ENCODE measurements around the gene MRPL17.

Gene MRPL17

DNA sequence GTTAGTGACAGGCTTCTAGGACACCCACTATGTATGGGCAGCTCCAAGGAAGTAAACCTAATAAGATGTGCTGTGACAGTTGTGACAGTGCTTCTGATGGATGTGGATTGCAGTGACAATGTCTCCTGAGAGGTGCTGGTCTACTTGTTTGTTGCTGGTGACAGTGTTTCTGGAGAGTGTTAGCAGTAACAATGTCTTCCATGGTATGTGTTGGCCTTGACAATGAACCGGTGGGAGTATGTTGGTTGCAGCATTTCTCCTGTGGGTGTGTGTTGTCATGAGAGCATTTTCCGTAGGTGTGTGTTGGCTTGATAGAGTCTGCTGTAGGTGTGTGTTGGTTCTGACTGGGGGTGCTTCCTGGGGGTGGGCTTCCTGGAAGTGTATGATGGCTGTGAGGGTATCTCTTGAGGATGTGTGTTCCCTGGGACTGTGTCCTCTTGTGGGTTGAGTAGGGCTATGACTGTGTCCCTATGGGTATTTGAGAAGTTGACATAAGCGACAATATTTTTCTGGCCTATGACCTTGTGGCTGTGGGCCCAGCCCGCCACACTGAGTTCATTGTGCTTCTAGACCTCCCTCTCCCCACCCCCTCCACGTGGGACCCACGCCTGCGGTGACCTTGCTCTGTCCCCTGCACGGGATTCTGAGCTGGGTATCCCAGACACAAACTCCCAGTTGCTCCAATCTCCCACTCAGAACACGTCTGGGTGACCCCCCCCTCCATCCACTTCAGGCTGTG is 28.7 kb downstream of the MRPL17 start:
- DNase-seq = no peak

DNA sequence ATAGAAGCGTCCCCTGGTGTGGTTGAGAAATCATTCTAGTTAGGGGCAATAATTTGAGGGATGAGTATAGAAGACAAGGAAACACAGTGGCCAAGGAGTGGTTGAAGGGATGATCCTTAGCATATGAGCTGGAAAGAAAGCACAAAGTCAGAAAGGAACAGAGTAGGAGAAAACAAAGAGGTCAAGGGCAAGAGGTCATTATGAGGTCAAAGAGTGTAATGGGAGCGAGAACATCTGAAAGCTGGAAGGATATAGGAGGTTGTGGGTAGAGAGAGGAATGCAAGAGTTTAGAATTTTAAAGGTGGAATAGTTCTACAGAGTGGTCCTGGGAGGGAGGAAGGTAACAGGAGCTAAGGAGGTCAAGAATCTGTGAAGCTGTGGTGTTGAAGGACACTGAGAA is 29.5 kb downstream of the MRPL17 start:
- DNase-seq = no peak

DNA sequence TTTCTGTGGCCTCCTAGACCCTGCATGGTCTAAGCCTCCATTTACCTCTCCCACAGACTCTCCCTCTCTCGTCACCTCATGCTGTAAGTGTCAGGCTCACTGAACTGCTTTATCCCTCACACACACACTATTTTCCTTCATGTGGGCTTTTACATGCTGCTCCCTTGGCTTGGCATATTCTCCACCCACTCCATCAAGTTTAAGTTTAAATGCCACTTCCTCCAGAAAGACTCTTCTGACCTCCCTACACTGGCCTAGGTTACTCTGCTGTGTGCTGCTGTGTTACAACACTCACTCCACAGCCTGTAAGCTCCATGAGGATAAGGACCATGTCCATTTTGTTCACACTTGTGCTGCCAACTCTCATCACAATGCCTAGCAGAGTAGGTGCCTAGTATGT is 30.0 kb downstream of the MRPL17 start:
- no peak for DNase-seq

DNA sequence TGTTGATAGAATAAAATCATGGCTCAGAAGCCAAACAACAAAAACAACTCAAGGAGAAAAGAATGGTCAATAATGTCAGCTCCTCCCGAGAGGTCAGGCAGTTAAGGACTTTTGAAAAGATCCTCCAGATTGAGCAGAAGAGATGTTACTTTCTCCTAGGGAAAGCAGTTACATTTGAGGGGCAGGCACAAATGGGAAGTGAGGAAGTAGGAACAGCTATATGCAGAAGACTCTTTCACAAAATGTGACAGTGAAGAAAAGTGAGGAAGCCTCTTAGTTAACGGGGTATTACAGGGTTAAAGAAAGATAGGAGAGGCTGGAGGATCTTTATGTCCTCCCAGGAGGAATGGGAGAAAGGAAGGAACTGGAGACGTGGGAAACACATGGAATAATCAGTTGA is 31.0 kb downstream of the MRPL17 start:
- no peak for DNase-seq

DNA sequence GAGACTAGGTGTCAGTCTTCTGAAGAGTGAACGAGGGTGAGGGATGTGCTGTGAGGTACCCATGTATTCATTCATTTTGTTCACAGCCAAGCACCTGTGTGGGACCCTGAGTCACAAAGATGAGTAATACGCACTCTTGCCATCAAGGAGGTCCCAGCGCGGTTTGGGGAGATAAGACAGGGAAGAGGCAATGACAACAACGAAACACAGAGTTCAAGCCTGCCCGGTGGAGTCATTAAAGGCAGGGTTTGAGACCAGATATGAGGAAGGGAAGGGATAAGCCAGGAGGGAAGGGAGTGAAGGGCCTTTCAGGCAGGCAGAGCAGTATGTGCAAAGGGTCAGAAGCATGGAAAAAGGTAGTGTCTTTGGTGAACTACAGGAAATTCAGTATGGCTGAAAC is 32.2 kb downstream of the MRPL17 start:
- no peak for DNase-seq

DNA sequence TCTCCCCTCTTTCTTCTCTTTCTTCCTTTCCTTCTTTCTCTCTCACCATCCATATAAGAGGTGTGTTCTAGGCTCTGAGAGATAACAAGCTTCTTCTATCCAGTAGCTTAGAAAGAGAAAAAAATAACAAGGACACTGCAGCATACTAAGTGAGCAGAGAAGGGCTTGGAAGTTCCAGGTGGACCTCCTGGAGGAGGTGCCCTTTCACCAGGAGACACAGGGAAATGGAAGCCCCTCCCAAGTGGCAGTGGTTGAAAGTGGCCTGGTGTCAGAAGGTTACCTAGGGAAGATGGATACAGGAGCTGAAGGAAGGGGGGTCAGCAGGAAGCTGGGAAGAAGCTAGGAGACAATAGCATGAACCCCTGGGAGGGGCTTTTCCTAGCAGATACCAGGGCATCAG is 33.0 kb downstream of the MRPL17 start:
- no peak for DNase-seq

DNA sequence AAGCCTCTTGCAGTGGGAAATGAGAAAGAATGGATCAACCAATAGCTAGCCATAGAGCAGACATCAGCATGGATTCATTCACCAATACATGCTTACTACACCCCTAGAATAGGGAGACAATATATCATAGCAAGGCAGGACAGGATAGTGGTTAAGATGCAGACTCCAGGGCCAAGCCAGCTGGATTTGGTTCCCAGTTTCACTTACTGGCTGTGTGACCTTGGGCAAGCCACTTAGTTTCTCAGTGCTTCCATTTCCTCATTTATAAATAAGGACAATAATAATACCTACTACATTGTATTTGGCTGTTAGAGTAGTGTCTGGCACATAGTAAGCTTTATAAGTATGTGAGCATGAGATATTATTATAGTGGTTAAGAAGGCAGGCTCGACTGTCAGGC is 34.6 kb downstream of the MRPL17 start:
- no peak for DNase-seq

DNA sequence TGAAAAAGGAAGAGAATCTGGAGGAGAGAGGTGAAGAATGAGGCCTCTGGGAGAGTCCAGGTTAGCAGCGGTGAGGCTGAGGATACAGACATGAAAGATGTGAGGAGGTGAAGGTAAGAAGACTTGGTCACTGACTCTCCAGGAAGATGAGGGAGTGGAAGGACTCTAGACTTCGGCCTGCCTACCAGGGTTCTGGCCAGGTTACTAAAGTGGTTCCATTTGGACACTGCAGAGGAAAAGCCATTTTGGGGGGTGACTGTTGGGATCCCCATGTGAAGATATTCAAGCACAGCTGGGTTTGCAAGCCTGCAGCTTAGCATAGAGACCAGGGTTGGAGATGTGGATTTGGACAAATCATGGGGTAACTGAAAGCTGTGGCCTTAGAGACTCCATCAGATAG is 35.3 kb downstream of the MRPL17 start:
- DNase-seq = no peak

DNA sequence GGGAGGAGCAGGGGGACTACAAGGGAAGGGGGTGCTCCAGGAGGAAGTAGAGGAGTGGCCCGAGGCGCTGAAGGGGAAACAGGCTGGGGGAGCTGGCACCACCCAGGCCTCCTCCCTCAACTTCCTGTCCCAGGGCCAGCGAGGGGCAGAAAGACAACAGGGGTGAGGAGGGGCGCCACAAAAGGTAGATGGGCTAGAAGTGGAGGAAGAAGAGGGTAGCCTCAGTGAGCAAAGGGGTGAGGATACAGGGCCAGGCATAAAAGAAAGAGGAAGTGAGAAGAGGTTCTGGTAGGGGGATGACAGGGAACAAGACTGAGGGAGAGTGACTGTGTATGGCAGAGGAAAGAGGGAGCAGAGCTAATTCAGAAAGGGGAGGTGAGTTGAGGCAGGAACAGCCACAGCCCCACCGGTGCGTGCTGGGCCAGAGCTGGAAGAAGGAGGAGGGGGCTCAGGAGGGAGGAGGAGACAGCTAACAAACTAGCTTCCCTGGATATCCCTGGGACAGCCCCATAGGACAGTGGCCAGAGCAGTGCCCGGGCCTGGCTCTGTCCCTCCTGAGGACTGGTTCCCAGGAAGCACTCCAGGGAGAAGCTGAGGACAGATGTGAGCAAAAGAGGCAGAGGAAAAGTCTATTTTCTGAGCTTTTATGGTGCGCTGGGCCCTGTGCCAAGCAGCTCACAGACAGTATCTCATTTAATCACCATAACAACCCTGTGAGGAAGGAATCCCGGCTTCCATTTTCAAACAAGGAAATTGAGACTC is 36.0 kb downstream of the MRPL17 start:
- peak in 1 of 5 experiments; percentile 45 for DNase-seq

DNA sequence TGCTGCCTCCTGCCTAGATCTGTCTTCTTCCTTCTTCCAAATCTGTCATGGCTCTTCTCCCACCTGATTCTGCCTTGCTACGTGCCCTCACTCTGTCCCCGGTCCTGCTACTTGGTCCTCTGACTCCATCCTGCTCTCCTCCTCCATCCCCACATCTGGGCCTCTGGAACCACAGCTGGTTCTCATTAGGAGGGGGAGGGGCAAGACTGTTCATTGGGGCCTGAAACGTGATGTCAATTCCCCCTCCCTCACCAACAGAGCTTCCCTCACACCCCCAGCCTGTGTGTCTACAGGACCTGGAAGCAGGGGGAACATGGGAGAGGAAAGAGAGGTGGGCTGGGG is 36.6 kb downstream of the MRPL17 start:
- no peak for DNase-seq

DNA sequence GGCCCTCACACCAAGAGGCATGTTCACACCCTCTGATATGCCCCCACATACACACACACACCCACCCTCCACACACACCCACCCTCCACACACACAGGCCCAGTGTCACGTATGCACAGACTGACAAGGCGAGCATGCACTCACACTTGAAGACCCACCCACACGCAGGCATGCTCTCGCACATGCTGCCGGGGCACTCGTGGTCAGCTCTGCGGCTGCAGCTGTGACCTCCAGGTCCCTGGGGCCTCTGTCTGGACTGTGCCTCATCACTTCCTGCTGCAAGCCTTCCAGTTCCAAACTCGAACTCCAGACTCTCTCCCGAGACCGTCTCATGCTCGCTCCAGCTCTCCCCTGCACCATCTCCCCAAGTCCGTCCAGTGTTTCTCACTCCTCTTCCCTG is 37.1 kb downstream of the MRPL17 start:
- no peak for DNase-seq

DNA sequence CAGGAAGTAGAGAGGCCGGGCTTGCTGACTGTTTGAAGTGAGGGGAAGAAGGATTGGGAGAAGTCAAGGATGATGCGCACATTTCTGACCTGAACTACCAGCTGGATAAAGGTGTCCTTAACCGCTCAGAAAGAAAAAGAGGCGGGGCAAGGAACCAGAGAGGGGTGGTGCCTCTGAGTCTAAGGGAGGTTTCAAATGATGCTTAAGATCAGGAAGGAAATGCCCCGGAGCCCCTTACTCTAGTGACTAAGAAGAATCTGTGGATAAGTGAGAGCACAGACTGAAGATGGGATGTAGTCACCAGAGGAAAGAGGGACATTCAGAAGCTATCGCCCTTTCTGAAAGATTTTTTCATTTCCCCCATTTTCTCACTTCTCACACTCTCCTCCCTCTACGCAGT is 40.2 kb downstream of the MRPL17 start:
- DNase-seq = no peak

DNA sequence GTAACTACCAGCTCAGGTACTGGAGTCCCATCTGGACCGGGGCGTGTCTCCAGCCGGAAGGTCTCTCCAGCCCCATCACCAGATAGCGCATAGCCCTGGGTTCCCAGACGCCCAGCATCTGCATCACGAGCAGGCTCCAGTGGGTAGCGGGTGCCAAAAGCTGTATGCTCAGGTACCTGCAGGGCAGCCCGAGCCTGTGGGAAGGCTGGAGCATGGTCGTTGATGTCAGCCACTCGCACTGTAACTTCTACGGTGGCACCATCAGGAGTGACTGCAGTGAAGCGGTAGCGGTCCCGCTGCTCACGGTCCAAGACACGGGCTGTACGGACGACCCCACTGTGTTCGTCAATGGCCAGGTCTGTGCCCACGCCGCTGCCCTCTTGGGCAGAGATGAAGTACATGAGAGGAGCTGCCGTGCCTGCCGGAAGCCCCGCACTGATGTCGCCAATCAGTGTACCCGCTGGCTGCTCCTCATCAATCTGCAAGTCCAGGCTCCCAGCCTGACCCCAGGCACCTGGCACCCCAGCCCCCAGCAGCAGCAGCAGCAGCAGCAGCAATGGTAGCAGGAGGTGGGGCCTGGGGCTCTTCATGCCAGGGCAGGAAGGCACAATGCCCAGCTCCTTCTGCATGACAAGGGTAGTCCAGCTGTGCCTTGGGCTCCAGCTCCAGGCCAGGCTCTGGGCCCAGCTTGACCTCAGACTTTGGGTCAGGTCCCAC is 42.0 kb downstream of the MRPL17 start:
- no peak for DNase-seq

DNA sequence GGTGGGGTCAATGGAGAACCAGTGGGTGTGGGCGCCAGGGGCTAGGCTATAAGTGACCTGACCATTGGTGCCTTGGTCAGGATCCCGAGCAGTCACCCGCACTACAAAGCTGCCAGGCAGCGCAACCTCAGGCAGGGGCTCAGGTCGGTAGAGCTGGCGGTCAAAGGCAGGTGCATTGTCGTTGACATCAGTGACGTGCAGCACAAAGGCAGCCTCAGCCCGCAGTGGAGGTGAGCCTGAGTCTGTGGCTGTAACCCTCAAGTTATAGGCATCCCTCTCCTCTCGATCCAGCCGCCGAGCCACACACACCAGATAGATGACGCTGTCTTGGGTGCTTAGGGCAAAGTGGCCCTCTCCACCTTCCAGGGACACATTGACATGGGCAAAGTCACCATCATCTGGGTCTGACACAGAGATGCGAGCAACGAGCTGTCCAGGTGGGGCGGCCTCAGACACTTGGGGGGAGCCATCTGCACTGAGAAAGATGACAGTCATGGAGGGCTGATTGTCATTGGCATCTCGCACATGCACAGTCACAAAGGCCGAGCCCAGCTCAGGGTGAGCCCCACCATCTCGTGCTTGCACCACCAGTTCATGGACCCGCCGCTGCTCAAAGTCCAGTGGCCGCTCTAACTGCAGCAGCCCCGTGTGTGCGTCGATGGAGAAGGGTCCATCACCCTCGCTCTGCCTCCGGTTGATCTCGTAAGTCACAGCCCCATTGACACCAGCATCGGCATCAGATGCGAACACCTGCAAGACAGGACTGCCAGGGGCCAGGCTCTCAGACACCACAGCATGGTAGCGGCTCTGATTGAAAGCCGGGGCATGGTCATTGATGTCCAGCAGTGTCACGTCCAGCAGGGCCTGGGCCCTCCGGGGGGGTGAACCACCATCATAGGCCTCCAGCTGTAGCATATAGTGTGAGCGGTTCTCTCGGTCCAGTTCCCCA is 42.8 kb downstream of the MRPL17 start:
- DNase-seq = no peak

DNA sequence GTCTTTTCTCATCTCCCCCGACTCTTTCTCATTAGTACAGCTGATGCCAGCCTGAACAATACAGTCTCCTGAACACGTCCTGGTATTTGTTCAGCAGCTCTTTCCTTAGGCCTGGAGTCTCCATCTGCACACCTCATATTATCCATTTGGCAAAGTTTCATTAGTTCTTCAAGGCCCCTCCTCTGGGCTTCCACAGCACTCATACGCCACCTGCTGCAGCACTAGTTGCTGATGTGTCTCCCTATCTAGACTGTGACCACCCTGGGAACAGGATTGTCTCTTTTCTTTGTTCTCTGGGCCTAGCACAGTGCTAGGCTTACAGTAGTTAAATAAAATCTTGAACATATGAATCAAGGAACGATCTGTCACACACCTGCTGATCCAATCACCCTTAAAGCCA is 44.7 kb downstream of the MRPL17 start:
- DNase-seq = no peak

DNA sequence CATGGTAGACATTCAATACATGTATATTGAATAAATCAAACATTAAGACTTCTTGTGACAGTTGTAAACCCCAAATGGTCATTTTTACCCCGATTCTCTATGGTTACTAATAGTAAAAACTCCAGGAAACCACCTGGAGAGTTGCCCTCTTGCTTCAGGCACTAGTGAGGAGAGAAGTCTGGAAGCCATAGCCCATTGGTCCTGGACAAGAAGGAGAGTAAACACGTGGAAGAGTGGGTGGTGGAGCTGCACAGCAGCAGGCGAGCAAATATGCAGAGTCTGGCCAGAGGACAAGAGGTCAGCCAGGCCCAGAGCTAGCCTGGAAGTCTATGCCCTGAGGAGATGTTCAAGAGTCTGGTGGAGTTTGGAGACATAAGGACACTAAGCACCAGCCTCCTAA is 45.3 kb downstream of the MRPL17 start:
- DNase-seq = no peak

DNA sequence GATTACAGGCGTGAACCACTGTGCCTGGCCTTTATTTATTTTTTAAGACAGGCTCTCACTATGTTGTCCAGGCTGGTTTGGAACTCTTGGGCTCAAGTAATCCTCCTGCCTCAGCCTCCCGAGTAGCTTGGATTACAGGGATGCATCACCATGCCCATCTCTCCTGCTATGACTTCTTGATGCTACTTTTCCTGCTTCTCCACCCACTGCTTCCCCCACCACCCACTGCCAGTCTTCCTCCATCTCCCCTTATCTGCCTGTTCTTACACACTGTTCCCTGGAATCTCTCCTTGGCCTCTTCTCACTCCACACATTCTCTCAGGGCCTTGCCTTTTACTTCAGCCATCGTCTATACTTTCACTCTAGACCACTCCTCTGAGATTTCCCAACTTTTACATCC is 46.7 kb downstream of the MRPL17 start:
- no peak for DNase-seq

DNA sequence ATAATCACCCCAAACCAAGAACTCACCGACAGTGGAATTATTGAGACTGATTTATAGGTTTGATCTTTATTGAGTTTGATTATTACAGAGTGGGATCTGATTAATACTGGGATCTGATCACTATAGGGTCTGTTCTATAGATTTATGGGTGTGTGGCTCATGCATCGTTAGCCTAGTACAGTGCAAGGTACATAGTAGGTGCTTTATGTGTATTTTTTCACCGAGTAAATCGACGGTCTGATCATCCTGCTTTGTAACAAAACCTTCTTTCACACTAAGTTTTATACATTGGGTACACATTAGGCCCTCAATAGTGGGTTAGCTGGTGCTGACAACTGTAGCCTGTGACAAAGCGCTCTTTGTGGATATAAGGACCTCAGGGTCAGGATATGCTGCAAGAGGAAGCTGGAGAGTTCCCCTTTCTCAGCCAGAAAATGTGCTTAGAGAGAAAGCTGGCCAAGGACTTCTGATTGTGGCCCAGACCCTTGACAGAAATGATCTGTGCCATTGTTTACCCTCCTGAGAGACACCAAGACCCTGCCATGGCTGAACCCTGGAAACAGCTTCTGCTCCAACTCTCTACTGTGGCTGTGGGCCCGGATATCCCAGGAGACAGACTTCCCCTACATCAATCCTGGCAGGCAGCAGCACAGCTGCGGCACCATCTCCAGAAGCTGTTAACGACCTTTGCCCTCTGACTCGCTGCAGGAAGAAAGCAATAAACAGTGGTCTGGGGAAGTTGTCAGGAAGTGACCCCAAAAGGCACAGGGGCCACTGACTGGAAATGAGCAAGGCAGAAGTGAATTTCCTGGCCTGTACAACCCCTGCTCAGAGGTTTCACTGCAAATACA is 47.8 kb downstream of the MRPL17 start:
- DNase-seq = no peak

DNA sequence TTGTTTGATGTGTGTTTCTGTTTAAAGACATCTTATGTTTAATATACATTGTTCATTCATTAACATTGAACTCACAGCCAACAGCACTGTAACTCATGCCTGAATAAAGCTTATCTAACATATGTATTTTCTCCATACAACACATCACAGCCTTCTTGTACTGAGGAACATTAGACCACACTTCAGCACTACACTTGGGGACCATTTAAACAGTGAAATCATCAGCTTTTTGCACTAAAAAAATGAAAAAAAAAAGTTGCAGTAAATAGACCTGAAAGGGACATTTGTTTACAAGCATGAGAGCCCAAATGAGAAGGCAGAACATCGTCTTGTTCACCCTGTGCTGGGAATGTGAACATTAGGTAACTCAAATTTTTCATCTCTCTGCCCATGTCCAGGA is 48.6 kb downstream of the MRPL17 start:
- DNase-seq = no peak

DNA sequence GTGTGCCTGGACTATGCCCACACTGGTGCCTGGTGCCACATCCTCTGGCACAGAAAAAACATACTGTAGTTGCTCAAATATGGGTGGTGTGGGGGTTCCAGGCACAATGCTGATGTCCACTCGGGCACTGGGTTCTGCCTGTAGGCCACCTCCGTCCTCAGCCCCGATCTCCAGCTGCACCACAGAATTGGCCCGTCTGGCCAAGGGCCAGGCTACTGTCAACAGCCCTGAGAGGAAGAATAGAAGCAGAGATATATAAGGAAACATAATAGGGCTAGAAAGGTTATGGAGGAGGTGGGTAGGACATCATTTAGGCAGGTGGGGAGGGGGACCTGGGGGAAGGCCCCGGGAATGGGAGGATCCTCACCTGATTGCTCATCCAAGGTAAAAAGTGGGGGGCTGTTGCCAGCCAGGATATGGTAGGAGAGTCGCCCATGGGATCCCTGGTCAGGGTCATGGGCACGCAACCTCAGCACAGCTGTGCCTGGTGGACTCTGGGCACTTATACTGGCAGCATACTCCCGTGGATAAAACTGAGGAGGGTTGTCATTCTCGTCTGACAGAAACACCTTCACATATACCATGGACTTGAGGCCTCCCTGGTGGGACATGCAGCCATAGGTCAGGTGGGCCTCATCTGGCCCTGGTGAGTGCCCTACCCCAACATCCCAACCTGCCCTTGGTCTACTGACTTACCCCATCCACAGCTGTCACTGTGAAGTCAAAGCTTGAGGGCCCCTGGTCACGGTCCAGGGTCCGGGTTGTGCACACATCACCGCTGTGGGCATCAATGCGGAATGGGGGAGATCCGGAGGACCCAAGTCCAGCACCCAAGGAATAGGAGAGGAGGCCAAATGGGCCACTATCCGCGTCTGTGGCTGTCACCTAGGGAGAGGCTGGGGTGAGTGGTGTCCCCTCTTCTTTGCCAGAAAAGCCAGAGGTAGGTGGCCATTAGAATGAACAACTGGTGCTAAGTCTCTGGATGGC is 49.4 kb downstream of the MRPL17 start:
- no peak for DNase-seq

All from T-helper 2 cell (primary cell).